Mononuclear cell (primary cell): Measurements from ENCODE around the gene CISTR. TPM values are rescaled to one million over a fixed set of nuclear protein-coding genes. Genes with fewer than 3 reads are reported as not detected.
"Not testable (repeated sequence)": the region's sequence is repeated elsewhere in the genome, so short reads cannot be mapped to it uniquely, and the experiment has no call there.

ENCODE experiments used
- H3K27me3 ChIP-seq: 2 replicates; pipeline ENCODE4 v1.6.0; 2011; ENCODE audit warnings: low read length, control low read depth; ENCODE audit not compliant: insufficient read depth
- H3K4me1 ChIP-seq: 2 replicates; pipeline ENCODE4 v1.5.1; 2011; ENCODE audit warnings: mild to moderate bottlenecking, low read length, control low read depth; ENCODE audit not compliant: insufficient read depth
- H3K4me3 ChIP-seq: 2 replicates; pipeline ENCODE4 v1.5.1; 2011; ENCODE audit warnings: mild to moderate bottlenecking, low read length, moderate library complexity
- H3K9me3 ChIP-seq: 2 replicates; pipeline ENCODE4 v1.5.1; 2011; ENCODE audit warnings: low read depth, mild to moderate bottlenecking, control low read depth, low read length
- total RNA-seq: library from RNA; depleted of rRNA; stranded (reverse); fragments of >200 nt; gene quantifications from one replicate; pipeline ENCODE4 v1.2.3, GENCODE V29; 2012

Gene CISTR
- total RNA-seq: not detected

DNA sequence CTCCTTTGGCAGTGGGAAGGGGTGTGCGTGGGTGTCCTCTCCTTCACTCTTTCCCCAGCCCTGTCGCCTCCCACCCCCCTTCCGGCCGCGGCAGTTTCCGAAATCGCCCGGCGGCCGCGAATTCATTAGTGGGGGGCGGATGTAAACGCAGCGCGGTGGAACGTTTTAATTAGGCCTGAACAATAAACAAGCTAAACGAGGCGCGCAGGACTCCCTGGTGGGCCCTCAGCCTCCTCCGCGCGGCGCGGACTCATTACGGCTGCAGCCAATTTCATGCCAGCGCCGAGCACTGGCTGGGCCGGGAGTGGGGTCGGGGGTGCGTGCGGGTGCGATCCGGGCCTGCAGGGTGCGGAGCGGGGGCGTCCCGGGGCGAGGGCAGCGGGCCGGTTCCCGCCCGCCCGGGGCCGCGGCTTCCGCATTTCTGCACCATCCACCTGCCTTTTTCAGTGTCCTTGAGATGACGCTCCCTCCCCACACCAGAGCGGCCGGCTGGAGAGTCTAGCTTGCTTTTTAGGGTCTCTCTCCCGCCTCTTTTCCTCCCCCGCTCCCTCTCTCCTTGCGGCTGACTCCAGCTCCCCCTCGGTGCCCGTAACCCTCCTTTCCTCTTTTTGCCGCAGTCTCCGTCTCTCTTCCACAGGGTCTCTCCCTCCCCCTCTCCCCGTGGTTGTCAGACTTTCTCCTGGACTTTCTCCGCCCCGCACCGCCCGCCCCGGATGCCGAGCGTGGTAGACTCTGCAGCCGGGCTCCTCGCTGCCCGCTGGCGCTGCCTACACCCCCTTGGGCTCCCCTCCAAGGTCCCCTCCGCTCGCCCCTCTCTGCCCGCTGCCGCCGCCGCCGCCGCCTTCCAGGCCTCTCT is at the start of gene CISTR:
Gene CISTR, minus strand, starts transcription at position 644 of the 856 bp plus-strand sequence.
- peaks cover 69% of the 10 kb centered on the region for H3K27me3 ChIP-seq
- H3K4me3 ChIP-seq: peak within 1 kb of the TSS; percentile 25
- H3K4me1 ChIP-seq: peaks cover 63% of the 10 kb centered on the region
- no peaks in the 10 kb centered on the region for H3K9me3 ChIP-seq

DNA sequence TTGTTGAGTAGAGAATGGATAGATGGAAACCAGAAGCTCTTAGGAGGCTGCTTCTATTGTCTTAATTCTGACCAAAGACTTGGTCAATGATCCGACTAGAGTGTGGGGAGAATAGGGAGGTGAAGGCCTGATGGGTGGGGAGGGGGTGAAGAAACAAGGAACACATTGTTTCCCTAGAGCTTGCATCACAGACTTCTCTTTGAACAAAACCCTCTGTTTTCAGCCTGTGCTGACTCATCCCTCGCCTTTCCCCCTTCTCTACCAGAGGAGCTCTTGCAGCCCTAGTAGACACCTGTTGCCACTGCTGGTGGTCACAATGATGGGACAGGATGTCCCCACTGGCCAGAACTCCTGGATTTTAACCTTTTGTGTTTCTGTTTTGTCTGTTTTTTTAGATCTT is 46.8 kb upstream of the CISTR start:
- Histone ChIP-seq H3K4me3 (no peak overlapping the region), H3K4me1 (no peaks in the 10 kb centered on the region), H3K27me3 (peaks cover 43% of the 10 kb centered on the region), H3K9me3 (no peaks in the 10 kb centered on the region)

DNA sequence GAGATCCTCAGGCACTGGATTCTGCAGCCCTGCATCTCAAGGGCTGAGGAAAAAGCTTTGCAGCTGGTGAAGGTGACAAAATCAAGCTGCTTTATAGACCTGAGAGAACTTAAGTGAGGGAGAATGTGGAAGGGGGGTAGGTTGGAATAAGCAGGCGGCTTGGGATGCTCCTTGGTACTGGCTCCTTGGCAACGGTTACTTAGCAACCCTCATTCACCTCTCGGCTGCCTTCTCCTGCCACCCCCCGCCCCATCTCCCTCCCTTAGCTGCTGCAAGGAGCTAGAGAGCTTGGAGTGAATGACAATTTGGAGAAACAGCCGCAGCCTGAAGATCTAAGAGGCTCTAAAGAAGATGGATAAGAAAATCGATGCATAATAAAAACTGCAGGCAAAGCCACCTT is 44.1 kb upstream of the CISTR start:
- no peaks in the 10 kb centered on the region for H3K4me1 ChIP-seq
- no peaks in the 10 kb centered on the region for H3K9me3 ChIP-seq
- H3K27me3 ChIP-seq: peaks cover 33% of the 10 kb centered on the region
- no peak overlapping the region for H3K4me3 ChIP-seq

DNA sequence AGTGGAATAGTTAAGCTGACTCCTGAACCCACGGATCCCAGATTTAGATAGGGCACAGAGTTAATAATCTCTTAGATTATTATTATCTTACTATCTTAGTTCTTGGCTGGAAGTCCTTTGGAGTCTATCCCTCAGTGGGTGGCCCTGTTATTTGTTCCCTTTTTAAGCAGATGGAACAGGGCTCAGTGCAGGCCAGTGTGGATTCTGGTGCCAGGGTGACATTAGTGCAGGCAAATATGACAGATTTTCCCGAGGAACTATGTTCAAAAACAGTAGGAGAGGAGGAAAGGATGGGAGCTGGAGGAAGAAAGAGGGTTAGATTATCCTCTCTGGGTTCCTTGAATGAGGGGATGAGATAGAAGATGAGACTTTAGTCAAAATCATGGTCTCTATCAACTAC is 41.4 kb upstream of the CISTR start:
- H3K4me1 ChIP-seq: no peaks in the 10 kb centered on the region
- peaks cover 29% of the 10 kb centered on the region for H3K27me3 ChIP-seq
- no peaks in the 10 kb centered on the region for H3K9me3 ChIP-seq
- no peak overlapping the region for H3K4me3 ChIP-seq

DNA sequence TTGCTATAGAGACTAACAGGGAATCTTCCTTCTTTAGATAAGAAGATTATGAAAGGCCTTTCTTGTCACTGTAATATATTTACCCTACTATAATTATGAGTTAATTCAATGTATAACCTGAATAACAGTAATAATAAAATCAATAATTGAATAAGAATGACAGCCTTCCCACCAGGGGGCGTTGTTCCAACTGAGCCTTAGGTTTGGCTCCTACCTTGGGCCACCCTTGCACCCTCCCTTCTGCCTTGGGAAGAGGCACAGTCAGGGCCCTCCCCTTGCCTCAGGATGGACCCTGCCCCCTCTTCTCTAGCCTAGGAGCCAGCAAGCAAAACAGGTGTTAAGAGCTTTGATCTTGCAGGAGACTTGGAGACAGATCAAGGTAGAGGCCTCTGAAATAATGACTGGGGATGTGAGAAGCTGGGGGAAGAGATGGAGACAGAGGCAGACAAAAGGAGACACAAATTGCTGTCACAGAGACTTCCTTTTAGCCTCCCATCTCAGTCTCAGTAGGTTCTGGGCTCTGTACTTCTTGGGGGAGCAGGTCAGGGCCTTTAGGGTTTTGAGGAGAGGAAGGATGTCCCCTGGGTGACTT is 40.1 kb upstream of the CISTR start:
- no peak overlapping the region for H3K4me3 ChIP-seq
- H3K27me3 ChIP-seq: peaks cover 29% of the 10 kb centered on the region
- no peaks in the 10 kb centered on the region for H3K4me1 ChIP-seq
- H3K9me3 ChIP-seq: no peaks in the 10 kb centered on the region

DNA sequence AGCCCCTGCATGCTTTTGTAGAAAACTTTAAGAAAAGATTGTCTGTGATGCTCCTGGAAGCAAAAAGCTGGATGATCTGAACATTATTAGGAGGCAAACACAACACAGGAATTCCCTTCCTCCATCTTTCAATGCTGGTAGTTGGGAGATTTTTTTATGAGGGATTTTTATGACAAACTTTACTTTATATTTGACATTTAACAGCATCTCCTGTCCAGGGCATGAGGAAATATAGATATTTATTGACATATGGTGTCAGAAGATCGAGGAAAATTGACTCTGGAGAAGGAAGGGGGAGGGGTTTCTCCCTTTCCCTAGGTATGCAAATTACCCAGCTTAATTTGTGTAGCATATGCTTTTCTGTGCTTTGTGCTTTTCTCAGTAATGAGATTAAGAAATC is 37.8 kb upstream of the CISTR start:
- no peaks in the 10 kb centered on the region for H3K9me3 ChIP-seq
- H3K4me1 ChIP-seq: no peaks in the 10 kb centered on the region
- peaks cover 21% of the 10 kb centered on the region for H3K27me3 ChIP-seq
- no peak overlapping the region for H3K4me3 ChIP-seq

DNA sequence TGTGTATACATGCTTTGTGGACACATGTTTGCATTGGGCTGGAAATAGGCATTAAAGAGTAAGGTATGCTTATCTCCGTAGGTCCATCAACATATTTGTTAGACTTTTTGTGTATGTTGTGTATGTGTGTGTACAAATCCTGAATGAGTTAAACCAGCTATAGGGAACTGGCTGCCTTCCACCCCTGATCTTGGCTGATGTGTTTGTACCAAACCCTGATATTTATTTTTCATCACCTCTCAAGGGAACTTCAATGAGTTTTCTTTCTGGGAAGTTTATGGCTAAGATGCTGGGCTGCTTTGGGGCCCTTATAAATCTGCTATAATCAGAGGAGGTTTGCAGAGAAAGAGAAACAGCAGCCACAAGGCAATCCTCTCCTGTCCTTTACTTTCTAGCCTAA is 37.1 kb upstream of the CISTR start:
- H3K4me1 ChIP-seq: no peaks in the 10 kb centered on the region
- no peaks in the 10 kb centered on the region for H3K9me3 ChIP-seq
- peaks cover 21% of the 10 kb centered on the region for H3K27me3 ChIP-seq
- no peak overlapping the region for H3K4me3 ChIP-seq

DNA sequence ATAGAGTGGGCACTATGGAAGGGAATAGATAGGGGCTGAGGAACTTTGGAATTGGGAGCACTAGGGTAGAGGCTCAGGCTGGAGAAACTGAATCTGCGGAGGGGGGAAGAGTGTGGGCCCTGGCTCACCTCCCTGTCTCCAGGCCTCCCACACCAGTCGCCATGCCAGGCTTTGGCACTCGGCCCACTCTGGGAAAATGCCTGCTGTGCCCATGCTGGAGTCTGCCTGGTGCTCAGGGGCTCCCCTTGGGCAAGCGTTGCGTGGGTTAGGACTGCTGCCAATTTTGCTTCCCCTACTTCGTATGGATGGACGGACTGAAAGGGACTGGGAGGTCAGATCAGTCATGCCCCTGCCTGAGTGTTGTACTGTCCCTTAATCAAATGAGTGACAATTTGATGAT is 34.6 kb upstream of the CISTR start:
- Histone ChIP-seq H3K27me3 (peaks cover 36% of the 10 kb centered on the region), H3K4me3 (no peak overlapping the region), H3K4me1 (no peaks in the 10 kb centered on the region), H3K9me3 (no peaks in the 10 kb centered on the region)

DNA sequence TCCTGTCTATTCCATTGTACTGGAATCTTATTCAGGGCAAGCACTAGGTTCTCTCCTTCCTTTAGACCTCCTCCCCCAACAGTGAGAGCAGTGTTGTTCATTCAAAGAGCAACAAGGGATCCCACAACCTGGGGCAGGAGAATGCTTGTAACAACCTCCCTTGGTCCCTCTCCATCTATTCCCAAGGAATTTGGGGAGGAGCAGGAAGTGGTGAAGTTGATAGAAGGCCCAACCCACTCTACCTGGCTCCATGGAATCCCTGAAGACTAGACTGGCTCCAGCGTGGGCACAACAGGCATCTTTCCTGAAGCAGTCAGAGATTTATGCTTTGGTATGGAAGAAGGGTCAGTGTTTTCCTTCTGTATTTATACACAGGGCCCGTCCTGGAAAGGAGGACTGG is 33.4 kb upstream of the CISTR start:
- peaks cover 47% of the 10 kb centered on the region for H3K27me3 ChIP-seq
- H3K4me3 ChIP-seq: no peak overlapping the region
- no peaks in the 10 kb centered on the region for H3K9me3 ChIP-seq
- H3K4me1 ChIP-seq: no peaks in the 10 kb centered on the region

DNA sequence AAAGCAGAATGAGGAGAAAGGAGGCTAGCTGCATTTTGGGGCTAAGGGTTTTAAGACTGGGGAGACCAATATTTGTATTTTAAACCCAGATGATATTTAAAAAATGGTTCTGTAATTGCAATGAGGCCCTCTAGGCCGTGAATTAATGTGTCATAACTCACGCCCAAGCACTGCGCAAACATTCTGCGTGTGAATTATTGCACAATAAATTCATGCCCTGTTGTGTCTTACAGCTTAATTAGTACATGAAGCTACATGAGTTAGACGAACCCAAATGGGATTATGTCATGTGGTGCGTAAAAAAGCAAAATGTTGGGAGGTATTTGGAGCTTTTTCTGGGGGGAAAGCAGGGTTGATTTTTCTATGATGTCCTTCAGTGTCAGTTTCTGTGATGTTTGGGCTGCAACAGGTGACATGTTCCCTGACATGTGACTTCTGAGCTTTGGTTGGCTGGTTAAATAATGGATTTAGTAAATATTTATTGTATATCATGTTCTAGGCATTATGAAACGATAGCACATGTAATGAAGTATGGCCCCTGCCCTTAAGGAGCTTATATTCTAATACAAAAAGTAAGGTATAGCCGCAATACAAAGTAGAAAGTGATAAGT is 30.4 kb upstream of the CISTR start:
- H3K27me3 ChIP-seq: peaks cover 52% of the 10 kb centered on the region
- no peak overlapping the region for H3K4me3 ChIP-seq
- no peaks in the 10 kb centered on the region for H3K4me1 ChIP-seq
- H3K9me3 ChIP-seq: no peaks in the 10 kb centered on the region

DNA sequence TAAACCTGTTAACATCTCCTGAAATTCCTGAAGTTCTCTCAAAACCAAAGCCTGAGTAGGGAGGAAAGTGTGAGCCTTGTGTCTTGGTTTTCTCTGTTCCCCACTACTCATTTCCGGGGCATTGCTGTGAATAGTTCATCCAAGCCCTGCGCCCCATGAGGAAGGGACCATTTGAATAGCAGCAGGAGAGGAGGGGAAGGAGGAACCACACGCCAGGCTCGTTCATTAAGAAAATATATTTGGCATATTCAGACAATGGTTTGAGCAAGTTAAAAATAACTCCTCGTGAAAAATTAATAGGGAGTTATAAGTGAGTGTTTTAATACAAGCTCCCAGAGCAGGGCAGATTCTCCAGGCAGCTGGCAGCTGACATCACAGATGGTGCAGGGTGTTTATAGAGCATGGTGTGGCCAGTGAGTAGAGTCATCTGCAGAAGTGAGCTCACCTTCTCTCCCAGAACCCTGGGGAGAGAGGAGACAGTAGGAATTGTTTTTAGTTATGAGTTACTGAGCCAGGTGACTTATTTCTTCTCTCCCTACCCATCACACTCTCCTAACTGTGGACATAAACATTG is 29.5 kb upstream of the CISTR start:
- Histone ChIP-seq H3K4me1 (no peaks in the 10 kb centered on the region), H3K4me3 (no peak overlapping the region), H3K9me3 (no peaks in the 10 kb centered on the region), H3K27me3 (peaks cover 54% of the 10 kb centered on the region)

DNA sequence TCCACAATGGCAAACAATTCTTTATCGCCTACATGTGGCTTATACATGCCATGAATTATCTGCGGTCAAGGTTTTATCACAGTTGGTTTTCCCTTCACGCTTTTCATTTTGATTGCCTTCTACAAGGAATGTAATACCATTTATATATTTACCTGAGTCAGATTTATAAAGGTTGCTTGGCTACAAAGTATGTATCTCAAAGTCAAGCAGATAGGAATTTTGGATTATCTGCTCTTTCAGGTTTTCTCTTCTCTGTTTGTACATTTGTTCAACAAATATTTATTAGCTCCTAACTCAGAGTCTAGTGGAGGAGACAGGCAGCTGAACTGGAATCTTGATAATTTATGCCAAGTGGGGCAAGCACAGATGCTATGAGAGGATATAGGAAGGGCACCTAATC is 28.5 kb upstream of the CISTR start:
- H3K27me3 ChIP-seq: peaks cover 49% of the 10 kb centered on the region
- H3K9me3 ChIP-seq: no peaks in the 10 kb centered on the region
- H3K4me3 ChIP-seq: no peak overlapping the region
- no peaks in the 10 kb centered on the region for H3K4me1 ChIP-seq

DNA sequence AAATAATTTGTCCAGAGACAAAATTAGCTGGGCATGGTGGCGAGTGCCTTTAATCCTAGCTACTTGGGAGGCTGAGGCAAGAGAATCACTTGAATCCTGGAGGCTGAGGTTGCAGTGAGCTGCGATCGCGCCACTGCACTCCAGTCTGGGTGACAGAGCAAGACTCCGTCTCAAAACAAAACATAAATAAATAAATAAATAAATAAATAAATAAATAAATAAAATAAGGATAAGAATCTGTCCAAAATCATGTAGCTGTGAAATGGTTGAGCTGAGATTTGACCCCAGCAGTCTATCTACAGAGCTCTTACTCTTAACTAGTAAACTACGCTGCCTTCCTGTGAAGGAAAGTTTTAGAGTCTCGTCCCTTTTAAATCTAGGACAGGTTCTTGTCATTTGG is 27.9 kb upstream of the CISTR start:
- H3K27me3 ChIP-seq: peaks cover 44% of the 10 kb centered on the region
- not testable (repeated sequence) for H3K9me3 ChIP-seq, H3K4me1 ChIP-seq, H3K4me3 ChIP-seq

DNA sequence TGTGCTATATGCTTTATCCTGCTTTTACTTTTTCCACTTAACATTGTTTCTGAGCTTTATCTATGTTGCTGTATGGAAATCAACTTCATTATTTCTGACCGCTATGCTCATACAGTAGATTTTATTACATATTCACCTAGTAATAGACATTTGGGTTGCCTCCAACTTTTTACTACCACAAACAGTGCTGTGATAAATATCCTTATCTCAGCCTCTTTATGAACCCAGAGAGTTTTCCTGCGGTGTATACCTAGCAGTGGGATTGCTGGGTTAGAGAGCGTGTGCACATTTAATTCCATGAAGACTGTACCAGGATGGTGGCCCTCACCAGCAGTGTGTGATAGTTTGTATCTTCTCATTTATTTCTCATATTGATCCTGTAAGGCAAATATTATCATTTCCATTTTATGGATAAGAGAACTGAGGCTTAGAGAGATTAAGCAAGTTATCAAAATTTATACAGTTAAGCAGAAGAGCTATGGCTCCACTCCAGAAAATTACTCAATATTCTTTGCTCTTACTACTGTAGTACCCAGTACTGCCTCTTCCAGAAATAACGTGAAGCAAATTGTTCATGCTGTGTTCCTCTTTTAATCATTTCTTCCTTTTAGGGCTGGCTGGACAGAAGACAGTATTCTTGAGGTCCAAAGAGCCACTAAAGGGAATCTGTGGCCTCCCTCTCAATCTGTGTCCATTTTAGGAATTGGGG is 26.3 kb upstream of the CISTR start:
- H3K9me3 ChIP-seq: no peaks in the 10 kb centered on the region
- H3K27me3 ChIP-seq: peaks cover 39% of the 10 kb centered on the region
- no peaks in the 10 kb centered on the region for H3K4me1 ChIP-seq
- no peak overlapping the region for H3K4me3 ChIP-seq

DNA sequence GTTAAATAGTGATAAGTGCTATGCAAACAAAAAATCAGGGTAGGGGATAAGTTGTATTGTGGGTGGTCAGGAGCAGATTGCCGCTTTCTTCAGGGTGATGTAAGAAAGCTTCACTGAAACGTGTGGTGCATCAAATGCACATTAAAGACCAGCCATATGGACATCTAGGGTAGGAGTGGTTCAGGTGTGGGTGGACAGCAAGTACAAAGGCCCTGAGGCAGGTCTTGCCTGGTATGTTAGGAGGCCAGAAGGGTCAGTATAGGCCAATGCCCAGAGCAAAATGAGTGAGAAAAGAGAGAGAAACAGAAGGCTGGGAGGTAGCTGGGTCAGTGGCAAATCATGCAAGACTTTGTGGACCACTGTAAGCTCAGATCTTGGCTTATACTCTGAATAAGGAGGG is 25.6 kb upstream of the CISTR start:
- Histone ChIP-seq H3K27me3 (peaks cover 33% of the 10 kb centered on the region), H3K9me3 (no peaks in the 10 kb centered on the region), H3K4me3 (no peak overlapping the region), H3K4me1 (no peaks in the 10 kb centered on the region)
